Activated naive CD4-positive, alpha-beta T cell treated with anti-CD3 and anti-CD28 coated beads, Interleukin-2, amount 50 U/mL, for 24 hours (primary cell): ENCODE data around the gene LARP7.
A peak's percentile ranks its signal among the peaks of the same experiment; 100 is the strongest.
"Not testable (repeated sequence)": the region's sequence is repeated elsewhere in the genome, so short reads cannot be mapped to it uniquely, and the experiment has no call there.

Source experiments
- H3K27ac Mint-ChIP-seq: one replicate; pipeline ENCODE4 v1.8.0; 2021; ENCODE audit warnings: mild to moderate bottlenecking, mixed read lengths
- H3K27me3 Mint-ChIP-seq: one replicate; pipeline ENCODE4 v1.8.0; 2021; ENCODE audit warnings: mixed read lengths
- H3K36me3 Mint-ChIP-seq: one replicate; pipeline ENCODE4 v1.8.0; 2021; ENCODE audit warnings: mixed read lengths
- H3K4me1 Mint-ChIP-seq: one replicate; pipeline ENCODE4 v1.8.0; 2021; ENCODE audit warnings: mixed read lengths
- H3K4me3 Mint-ChIP-seq: one replicate; pipeline ENCODE4 v1.8.0; 2021; ENCODE audit warnings: mild to moderate bottlenecking, mixed read lengths
- H3K9me3 Mint-ChIP-seq: one replicate; pipeline ENCODE4 v1.8.0; 2021; ENCODE audit warnings: mixed read lengths

LARP7 gene

DNA sequence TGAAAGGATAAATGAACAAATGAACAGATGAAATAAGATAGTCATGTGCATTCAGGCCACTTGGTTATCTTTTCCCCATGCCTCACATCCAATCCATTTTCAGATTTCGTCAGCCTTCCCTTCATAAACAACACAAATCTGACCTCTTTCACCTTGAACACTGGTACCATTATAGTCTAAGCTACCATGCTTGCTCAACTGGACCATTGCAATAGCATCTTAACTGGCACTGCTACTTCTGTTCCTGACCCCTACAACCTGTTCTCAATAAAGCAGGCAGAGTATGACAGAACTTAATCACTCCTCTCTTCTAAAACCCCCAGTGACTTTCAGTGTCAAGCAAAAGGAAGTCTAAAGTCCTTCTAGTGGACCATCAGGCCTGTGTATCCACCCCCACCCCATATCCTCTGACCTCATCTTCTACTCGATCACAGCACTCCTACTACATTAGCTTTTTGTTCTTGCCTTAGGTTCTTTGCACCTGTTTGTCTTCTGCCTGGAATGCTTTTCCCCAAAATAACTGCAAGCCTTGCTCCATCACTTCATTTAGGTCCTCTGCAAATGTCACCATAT is 40.7 kb downstream of the LARP7 start:
- Mint-ChIP-seq H3K9me3 (no peaks in the 10 kb centered on the region), H3K4me3 (no peak overlapping the region), H3K4me1 (no peaks in the 10 kb centered on the region), H3K27ac (no peak overlapping the region), H3K27me3 (no peaks in the 10 kb centered on the region), H3K36me3 (no peaks in the 10 kb centered on the region)

DNA sequence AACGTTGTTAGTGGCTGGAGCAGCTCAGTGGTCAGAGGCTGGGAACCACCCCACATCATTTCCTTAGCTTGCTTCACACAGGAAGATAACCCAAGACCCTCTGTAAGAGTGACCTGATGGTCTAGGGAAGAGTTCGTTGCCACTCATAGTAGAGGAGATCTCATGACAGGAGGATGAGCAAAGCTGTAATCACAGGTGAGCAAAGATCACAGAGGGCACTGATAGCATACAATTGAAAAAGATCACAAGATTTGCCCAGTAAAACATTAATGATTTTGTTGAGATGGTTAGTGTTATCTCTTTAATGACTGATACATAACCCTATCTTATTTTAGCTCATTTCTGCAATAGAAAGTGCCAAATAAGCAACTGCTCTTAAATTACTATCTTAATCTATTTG is 44.1 kb downstream of the LARP7 start:
- H3K36me3 Mint-ChIP-seq = no peaks in the 10 kb centered on the region
- H3K27me3 Mint-ChIP-seq = no peaks in the 10 kb centered on the region
- no peak overlapping the region for H3K4me3 Mint-ChIP-seq
- no peaks in the 10 kb centered on the region for H3K9me3 Mint-ChIP-seq
- no peaks in the 10 kb centered on the region for H3K4me1 Mint-ChIP-seq
- no peak overlapping the region for H3K27ac Mint-ChIP-seq

DNA sequence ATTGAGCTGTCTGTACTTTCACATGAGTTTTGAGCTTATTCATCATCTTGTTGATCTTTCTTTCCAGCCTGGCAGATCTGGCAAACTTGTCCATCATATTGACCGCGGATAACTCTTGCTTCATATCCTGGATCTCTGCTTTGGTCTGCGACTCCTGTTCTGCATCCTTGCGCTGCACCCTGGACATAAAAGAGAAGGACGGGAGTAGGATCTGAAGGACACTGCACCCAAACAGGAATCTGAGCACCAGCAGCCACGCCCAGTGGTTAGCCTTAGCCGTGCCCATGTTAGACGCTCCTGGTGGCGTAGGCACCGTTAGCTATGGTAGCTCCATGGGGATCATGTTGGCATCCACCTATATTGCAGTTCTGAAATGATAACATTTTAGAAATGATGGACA is 56.6 kb downstream of the LARP7 start:
- Mint-ChIP-seq H3K27ac (no peak overlapping the region), H3K27me3 (peaks cover 9% of the 10 kb centered on the region), H3K36me3 (no peaks in the 10 kb centered on the region), H3K9me3 (no peaks in the 10 kb centered on the region), H3K4me1 (no peaks in the 10 kb centered on the region), H3K4me3 (no peak overlapping the region)

DNA sequence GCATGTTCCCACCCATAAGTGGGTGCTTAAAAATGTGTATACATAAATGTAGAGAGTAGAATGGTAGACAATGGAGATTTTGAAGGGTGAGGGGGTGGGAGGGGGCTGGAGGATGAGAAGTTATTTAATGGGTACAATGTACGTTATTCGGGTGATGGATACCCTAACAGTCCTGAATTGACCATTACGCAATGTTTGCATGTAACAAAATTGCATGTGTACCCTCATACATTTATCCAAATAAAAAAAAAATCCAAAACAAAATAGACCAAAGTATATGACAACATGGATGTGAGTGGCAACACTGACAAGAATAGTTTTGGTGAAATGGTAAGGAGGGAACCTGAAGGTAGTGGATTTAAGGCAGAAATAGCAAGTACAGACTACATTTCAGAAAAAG is 63.7 kb downstream of the LARP7 start:
- H3K4me3 Mint-ChIP-seq = no peak overlapping the region
- peaks cover 10% of the 10 kb centered on the region for H3K4me1 Mint-ChIP-seq
- H3K27ac Mint-ChIP-seq = no peak overlapping the region
- H3K36me3 Mint-ChIP-seq = no peaks in the 10 kb centered on the region
- H3K27me3 Mint-ChIP-seq = peaks cover 34% of the 10 kb centered on the region
- H3K9me3 Mint-ChIP-seq = no peaks in the 10 kb centered on the region

DNA sequence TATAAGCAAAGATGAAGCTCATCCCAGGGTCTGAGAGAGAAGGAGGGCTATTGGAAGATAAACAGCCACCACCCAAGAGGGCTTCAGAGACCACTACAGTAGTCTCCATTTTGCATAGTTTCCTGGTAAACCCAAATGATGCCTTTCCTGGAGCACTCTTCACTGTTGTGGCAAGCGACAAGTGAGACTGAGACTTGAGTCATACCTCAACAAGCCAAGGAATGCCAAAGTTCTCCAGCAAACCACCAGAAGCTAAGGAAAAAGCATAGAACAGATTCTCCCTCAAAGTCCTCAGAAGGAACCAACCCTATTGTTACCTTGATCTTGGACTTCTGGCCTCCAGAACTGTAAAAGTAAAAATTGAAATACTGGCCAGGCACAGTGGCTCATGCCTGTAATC is 65.9 kb downstream of the LARP7 start:
- no peak overlapping the region for H3K4me3 Mint-ChIP-seq
- H3K9me3 Mint-ChIP-seq = no peaks in the 10 kb centered on the region
- no peak overlapping the region for H3K27ac Mint-ChIP-seq
- peaks cover 45% of the 10 kb centered on the region for H3K27me3 Mint-ChIP-seq
- H3K36me3 Mint-ChIP-seq = no peaks in the 10 kb centered on the region
- H3K4me1 Mint-ChIP-seq = peaks cover 21% of the 10 kb centered on the region

DNA sequence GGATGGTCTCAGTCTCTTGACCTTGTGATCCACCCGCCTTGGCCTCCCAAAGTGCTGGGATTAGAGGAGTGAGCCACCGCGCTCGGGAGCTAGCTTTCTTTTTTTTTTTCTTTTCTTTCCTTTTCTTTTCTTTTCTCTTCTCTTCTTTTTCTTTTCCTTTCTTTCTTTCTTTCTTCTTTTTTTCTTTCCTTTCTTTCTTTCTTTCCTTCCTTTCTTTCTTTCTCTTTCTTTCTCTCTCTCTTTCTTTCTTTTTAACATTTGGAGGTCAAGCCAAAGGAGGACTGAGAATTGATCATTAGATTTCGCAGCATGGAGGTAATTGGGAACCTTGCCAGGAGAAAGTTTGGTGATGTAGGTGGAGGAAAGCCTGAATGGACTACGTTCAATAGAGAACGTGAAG is 67.4 kb downstream of the LARP7 start:
- Mint-ChIP-seq H3K27ac (no peak overlapping the region), H3K9me3 (no peaks in the 10 kb centered on the region), H3K27me3 (peaks cover 42% of the 10 kb centered on the region)

DNA sequence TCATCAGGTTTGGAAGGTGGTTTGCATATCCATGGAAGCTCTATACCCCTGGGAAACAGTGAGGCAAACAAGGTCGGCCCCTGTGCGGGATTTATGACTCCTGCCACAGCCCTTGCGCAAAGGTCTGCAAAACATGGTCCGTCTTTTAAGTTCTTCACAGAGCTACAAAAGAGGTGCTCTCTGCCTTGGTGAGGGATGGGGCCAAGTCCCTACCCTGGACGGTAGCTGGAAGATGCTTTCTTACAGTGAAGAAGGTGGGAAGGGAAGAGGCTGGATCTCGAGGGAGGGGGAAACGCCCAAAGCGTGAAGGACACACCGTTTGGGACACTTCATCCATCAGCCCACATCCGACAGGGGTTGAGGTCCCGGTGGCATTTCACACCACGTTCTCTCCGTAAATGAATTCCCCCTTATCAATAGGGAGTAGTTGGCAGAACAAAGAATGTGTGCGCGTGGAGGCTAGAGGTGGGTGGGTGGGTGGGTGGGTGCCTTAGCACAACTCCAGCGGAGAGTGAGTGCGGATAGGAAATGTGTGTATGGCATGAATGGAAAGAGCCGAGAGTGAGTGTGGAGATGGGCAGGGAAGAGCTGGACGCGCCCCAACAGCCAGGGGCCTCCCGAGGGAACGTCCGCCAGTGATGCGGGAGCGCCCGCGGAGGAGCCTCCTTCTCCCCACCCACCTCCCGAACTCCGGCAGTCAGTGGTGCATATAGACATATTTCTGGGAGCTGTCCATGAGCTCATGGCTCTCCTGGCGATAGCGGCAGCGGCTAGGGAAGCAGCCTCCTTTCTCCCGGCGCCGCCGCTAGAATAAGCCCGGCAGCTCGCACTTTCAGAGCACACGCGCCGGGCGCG is 68.3 kb downstream of the LARP7 start:
- H3K36me3 Mint-ChIP-seq = no peaks in the 10 kb centered on the region
- peaks cover 46% of the 10 kb centered on the region for H3K27me3 Mint-ChIP-seq
- H3K9me3 Mint-ChIP-seq = no peaks in the 10 kb centered on the region
- H3K4me1 Mint-ChIP-seq = peaks cover 21% of the 10 kb centered on the region
- H3K27ac Mint-ChIP-seq = no peak overlapping the region
- peak overlapping the region; percentile 83 for H3K4me3 Mint-ChIP-seq

More for the DNA sequence above, 67.4 kb downstream of the LARP7 start:
- Mint-ChIP-seq H3K36me3 (no peaks in the 10 kb centered on the region), H3K4me1 (peaks cover 21% of the 10 kb centered on the region), H3K4me3 (peak overlapping the region; percentile 83)

DNA sequence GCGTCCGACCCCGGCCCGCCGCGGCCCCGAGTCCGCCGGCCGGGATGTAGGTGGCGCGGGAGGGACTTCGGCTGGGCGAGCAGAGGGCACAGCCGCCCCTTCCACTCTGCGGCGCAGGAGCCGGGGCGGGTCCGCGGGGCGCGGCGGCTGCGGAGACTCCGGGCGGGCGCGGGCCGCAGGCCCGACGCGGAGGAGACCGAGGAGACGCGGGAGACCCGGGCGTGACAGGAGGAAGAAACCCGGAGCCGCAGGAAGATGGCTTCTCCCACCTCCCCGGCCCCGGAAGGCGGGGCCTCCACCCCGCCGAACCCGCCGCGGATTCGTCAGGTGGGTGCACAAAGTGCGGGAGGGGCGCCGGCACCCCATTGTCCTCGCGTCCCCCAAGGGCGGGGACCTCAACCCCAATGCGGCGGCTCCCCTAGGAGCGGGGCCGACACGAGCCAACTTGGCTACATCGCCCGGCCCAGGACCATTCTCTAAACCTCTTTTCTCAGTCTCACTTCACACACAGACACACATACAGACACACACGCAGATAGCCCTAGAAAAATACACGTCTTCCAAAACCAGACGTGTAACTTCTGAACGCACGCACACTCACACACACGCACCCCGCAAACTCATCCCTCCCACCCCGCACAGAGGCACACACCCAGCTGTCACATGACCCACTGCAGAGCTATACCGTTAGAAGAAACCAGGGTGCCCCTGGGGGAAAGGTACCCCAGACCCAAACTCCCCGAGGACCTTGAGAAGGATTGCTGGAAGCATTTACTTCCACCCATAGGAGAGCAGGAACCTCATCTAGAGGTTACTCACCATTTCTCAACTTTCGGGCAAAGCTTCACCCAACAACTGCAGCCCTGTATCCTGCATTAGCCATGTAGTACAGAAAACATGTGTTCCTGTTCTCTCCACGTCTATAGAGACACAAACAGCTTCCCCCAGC is 69.2 kb downstream of the LARP7 start:
- H3K36me3 Mint-ChIP-seq, H3K9me3 Mint-ChIP-seq, H3K27ac Mint-ChIP-seq: not testable (repeated sequence)
- peaks cover 42% of the 10 kb centered on the region for H3K27me3 Mint-ChIP-seq
- peak overlapping the region; percentile 91 for H3K4me3 Mint-ChIP-seq
- peaks cover 21% of the 10 kb centered on the region for H3K4me1 Mint-ChIP-seq

DNA sequence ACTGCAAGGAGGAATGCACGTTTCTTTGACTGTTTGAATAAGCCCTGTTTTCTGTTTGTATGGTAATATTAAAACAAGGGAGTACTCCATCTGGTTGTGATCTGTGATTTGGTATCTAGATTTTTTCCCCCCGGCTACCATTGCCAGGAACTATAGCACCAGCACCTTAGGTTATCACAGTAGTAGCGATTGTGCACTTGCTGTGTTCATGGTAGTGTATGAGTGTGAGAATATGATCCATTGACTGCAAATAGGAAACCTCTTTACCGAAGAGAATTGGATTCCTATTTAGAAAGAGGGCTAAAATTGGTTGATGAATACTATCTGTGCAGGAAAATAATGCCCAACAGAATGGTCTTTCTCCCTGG is 69.9 kb downstream of the LARP7 start:
- no peak overlapping the region for H3K27ac Mint-ChIP-seq
- H3K36me3 Mint-ChIP-seq = no peaks in the 10 kb centered on the region
- H3K27me3 Mint-ChIP-seq = peaks cover 39% of the 10 kb centered on the region
- peaks cover 21% of the 10 kb centered on the region for H3K4me1 Mint-ChIP-seq
- H3K9me3 Mint-ChIP-seq = no peaks in the 10 kb centered on the region
- peak overlapping the region; percentile 91 for H3K4me3 Mint-ChIP-seq
